ENCODE results near the gene UBTD2.

The UBTD2 gene

DNA sequence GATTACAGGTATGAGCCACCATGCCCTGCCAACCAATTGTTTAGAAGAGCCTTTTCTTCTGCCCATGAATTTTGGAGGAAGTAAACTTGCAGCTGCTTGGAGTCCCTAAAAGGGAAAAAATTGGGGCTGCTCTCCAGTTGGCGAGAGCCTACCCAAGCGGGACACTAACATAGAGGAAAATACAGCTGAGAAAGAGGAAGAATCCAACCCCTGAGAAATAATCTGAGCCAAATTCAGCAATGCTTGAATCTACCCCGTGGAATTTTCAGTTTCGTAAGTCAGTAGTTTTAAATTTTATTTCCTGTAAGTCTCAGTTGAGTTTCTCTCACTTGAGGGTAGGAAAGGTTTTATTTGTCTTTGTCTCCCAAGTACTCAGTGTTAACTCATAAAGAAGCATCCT lies 30.4 kb upstream of the UBTD2 start:
- TF ChIP-seq SNAI2 (CRISPR knock-in tag; IDR thresholded peaks at IDR 0.05), result no peak
- no peak for TF ChIP-seq GLIS3 (CRISPR knock-in tag; IDR thresholded peaks at IDR 0.05)
- no peak for TF ChIP-seq CREB5 (CRISPR knock-in tag; IDR thresholded peaks at IDR 0.05; ENCODE audit: low read depth)
- TF ChIP-seq PPARA (CRISPR knock-in tag; IDR thresholded peaks at IDR 0.05; ENCODE audit: borderline replicate concordance), result no peak
- TF ChIP-seq ZNF8 (CRISPR knock-in tag; IDR thresholded peaks at IDR 0.05), result no peak
- TF ChIP-seq ZC3H10 (CRISPR knock-in tag; IDR thresholded peaks at IDR 0.05), result no peak

DNA sequence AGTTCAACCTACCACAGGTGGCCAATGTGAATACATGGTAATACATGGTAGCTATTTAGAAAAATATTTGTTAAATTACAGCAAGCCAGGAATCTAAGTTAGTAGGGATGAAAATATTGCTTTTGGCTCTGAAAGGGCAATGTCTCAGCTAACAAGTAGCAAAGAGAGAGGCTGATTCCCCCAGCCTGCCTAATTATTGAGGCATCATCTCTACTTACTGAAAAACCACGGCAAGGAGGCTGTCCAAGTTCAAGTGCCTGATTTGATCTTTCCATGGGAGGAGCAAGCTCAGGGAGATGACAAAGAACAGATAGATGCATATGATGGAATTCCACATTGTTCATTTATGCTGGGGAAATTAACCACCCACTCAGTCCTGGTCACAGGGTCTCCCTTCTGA lies 28.7 kb upstream of the UBTD2 start:
- no peak for TF ChIP-seq ARNTL (CRISPR knock-in tag; IDR thresholded peaks at IDR 0.05; ENCODE audit: borderline replicate concordance, low read depth)
- TF ChIP-seq CREB5 (CRISPR knock-in tag; IDR thresholded peaks at IDR 0.05; ENCODE audit: low read depth), result no peak
- TF ChIP-seq TSHZ2 (CRISPR knock-in tag; IDR thresholded peaks at IDR 0.05), result no peak
- TF ChIP-seq TCF4 (CRISPR knock-in tag; IDR thresholded peaks at IDR 0.05; ENCODE audit: borderline replicate concordance), result no peak
- TF ChIP-seq CSDC2 (CRISPR knock-in tag; IDR thresholded peaks at IDR 0.05), result no peak
- TF ChIP-seq ZNF70 (CRISPR knock-in tag; IDR thresholded peaks at IDR 0.05), result no peak
- TF ChIP-seq RARB (CRISPR knock-in tag; IDR thresholded peaks at IDR 0.05), result no peak
- TF ChIP-seq ISL1 (CRISPR knock-in tag; IDR thresholded peaks at IDR 0.05), result no peak
- TF ChIP-seq ESRRG (CRISPR knock-in tag; IDR thresholded peaks at IDR 0.05), result no peak
- TF ChIP-seq, protein P1, sequence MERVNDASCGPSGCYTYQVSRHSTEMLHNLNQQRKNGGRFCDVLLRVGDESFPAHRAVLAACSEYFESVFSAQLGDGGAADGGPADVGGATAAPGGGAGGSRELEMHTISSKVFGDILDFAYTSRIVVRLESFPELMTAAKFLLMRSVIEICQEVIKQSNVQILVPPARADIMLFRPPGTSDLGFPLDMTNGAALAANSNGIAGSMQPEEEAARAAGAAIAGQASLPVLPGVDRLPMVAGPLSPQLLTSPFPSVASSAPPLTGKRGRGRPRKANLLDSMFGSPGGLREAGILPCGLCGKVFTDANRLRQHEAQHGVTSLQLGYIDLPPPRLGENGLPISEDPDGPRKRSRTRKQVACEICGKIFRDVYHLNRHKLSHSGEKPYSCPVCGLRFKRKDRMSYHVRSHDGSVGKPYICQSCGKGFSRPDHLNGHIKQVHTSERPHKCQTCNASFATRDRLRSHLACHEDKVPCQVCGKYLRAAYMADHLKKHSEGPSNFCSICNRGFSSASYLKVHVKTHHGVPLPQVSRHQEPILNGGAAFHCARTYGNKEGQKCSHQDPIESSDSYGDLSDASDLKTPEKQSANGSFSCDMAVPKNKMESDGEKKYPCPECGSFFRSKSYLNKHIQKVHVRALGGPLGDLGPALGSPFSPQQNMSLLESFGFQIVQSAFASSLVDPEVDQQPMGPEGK (CRISPR knock-in tag; IDR thresholded peaks at IDR 0.05; ENCODE audit: borderline replicate concordance), result no peak
- TF ChIP-seq ZC3H10 (CRISPR knock-in tag; IDR thresholded peaks at IDR 0.05), result no peak
- TF ChIP-seq ZFP30 (CRISPR knock-in tag; IDR thresholded peaks at IDR 0.05), result no peak
- no peak for TF ChIP-seq OSR1 (CRISPR knock-in tag; IDR thresholded peaks at IDR 0.05)
- TF ChIP-seq BACH2 (CRISPR knock-in tag; IDR thresholded peaks at IDR 0.05; ENCODE audit: borderline replicate concordance), result no peak
- ATAC-seq, result no peak

More for the DNA sequence above, 30.4 kb upstream of the UBTD2 start:
- ATAC-seq, result no peak

DNA sequence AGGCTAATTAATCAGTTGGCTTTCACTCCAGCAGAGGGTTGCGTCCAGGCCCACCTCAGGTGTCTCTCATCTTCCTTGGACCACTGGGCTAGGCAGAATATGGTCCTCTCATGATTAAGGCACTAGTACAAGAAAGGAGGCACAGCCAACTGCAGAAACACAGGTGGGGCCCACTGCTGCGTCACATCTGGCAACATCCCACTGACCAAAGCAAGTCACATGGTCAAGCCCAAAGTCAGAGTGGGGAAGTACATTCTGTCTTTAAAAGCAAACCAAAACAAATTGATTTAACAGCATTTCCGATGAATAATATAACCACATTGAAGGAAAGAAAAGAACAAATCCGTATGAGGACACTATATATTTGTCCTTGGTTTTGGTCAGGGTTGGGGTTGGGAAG lies 28.0 kb upstream of the UBTD2 start:
- ATAC-seq, result no peak
- TF ChIP-seq OSR1 (CRISPR knock-in tag; IDR thresholded peaks at IDR 0.05) (no peak), ZNF565 (CRISPR knock-in tag; conservative IDR thresholded peaks at IDR 0.05; ENCODE audit: low read depth) (no peak), RARB (CRISPR knock-in tag; IDR thresholded peaks at IDR 0.05) (no peak), ZNF70 (CRISPR knock-in tag; IDR thresholded peaks at IDR 0.05) (no peak), CREB5 (CRISPR knock-in tag; IDR thresholded peaks at IDR 0.05; ENCODE audit: low read depth) (no peak), TSHZ2 (CRISPR knock-in tag; IDR thresholded peaks at IDR 0.05) (no peak), ESRRG (CRISPR knock-in tag; IDR thresholded peaks at IDR 0.05) (no peak), ZFP30 (CRISPR knock-in tag; IDR thresholded peaks at IDR 0.05) (no peak), BACH2 (CRISPR knock-in tag; IDR thresholded peaks at IDR 0.05; ENCODE audit: borderline replicate concordance) (no peak), PPARA (CRISPR knock-in tag; IDR thresholded peaks at IDR 0.05; ENCODE audit: borderline replicate concordance) (no peak), CSDC2 (CRISPR knock-in tag; IDR thresholded peaks at IDR 0.05) (no peak), TCF4 (CRISPR knock-in tag; IDR thresholded peaks at IDR 0.05; ENCODE audit: borderline replicate concordance) (no peak)
- TF ChIP-seq, protein P2, sequence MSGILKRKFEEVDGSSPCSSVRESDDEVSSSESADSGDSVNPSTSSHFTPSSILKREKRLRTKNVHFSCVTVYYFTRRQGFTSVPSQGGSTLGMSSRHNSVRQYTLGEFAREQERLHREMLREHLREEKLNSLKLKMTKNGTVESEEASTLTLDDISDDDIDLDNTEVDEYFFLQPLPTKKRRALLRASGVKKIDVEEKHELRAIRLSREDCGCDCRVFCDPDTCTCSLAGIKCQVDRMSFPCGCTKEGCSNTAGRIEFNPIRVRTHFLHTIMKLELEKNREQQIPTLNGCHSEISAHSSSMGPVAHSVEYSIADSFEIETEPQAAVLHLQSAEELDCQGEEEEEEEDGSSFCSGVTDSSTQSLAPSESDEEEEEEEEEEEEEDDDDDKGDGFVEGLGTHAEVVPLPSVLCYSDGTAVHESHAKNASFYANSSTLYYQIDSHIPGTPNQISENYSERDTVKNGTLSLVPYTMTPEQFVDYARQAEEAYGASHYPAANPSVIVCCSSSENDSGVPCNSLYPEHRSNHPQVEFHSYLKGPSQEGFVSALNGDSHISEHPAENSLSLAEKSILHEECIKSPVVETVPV (CRISPR knock-in tag; IDR thresholded peaks at IDR 0.05), result no peak
